Mucosa of gallbladder (tissue), 1 donor: ENCODE measurements around the gene NME3. TPM values are rescaled to one million over a fixed set of nuclear protein-coding genes. Genes with fewer than 3 reads are reported as not detected.

Experiments used
- DNase-seq: peaks from one replicate; pipeline ENCODE4 v3.0.0-alpha.2; 2020; ENCODE audit warnings: low spot score
- total RNA-seq: library from RNA; stranded (reverse); gene quantifications from one replicate; pipeline ENCODE4 v1.2.1, GENCODE V29; 2021
- donor health status: DM: no; HTN: no; CAD: no.

The NME3 gene
- total RNA-seq, 1 donor from 2014 or later, result 129 TPM

- DNase-seq, result no peak
Measured at GRCh38 chr16:1780677-1781072, 9.3 kb upstream of the NME3 start.

DNA sequence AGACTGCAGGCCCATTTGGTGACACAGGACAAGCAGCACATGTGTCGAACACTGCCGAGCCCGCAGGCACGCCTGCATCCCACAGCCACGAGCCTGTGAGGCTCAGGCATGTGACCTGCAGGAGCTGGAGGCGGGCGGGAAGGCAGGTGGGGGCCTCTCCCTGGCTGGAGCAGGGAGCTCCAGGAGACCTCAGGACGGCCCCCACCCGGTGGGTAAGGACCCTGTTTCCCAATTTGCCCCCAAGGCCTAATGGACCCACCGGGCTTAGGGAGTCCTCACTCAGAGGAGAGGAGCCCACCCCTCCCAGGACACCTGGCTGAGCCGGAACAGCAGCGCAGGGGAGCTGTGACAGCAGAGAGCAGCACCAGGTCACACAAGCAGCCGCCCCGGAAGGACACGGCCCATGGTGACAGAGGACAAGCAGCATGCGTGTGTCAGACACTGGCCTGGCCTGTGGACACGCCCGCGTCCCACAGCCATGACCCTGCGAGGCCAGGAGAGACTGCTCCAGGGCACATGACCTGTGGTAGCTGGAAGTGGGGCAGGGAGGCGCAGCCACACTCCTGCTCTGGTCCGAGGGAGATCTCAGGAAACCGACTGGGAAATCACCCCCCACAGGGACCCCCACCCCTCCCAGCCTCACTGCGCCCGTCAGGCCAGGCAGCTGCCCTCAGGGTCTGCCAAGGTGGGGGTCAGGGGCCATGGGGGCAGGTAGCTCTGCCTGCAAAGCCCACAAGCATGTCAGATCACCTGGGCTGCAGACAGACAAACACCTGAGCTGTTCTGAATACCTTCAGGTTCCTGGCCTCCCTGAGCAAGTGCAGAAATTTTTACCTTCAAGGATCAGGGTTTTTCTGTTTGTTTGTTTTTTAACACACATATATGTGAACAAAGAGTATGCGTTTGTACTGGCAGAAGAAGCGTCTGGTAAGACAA is 8.7 kb upstream of the NME3 start:
- no peak for DNase-seq

DNA sequence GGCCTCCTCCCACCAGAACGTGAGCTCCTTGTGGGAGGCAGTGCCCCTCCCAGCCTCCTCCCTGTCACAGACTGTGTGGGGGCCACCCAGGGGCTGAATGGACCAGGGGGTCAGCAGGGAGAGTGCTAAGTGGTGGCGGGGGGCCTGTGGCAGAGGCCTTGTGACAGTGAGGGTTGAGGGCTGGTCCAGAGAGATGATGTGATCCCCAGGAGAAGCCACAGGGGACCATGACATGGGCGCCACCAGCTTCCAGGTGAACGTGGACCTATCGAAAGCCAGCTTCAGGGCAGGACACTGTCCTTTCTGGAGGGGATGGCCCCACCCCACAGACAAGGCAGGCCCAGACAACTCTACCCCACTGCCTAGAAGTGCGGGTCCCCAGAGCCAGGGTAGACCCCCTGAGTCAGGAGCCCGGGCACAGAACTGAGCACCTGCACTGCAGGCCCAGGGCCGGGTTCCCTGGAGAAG is 7.9 kb upstream of the NME3 start:
- DNase-seq, result no peak

- no peak for DNase-seq
Measured at GRCh38 chr16:1778200-1779179, 7.1 kb upstream of the NME3 start.

DNA sequence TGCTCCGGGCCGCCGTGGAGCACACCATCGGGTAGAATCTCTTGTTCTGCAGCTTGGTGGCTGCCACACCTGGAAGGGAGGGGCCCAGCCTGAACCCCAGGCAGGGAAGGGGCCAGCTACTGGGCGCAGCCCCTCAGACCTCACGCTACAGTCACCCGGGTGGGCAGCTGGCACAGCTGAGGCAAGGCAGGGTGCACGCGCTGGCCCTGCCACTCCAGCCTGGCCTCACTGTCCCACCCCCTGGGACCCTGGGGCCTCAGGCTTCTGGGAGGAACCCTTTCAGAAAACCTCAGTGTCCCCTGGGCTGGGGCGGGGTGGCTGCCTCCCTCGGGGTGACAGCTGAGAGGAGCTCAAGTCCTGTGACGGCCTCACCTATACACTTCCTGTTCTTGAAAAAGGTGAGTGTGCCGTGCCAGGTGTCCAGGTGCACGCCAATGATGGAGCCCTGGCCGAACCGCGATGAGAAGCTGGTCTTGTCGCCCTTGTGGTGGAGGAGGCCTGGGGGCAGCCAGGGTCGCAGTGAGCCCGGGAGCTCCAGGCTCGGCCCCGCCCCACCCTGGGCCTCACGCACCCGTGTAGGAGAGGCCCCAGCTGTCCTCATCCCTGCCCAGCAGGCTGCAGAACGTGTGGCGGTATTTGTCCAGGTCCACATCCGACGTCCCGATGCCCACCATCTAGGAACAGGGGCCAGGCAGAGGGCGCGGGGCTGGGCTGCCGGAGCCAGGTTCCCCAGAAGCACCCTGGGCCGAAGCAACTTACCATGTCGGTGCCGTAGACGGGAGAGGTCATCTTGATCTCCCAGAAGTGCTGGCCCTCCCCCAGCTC is 6.2 kb upstream of the NME3 start:
- DNase-seq, result no peak

- no peak for DNase-seq
Measured at GRCh38 chr16:1776991-1777374, 5.6 kb upstream of the NME3 start.

GRCh38 chr16:1776672-1776955 is 5.3 kb upstream of the NME3 start:
- DNase-seq, result no peak

DNA sequence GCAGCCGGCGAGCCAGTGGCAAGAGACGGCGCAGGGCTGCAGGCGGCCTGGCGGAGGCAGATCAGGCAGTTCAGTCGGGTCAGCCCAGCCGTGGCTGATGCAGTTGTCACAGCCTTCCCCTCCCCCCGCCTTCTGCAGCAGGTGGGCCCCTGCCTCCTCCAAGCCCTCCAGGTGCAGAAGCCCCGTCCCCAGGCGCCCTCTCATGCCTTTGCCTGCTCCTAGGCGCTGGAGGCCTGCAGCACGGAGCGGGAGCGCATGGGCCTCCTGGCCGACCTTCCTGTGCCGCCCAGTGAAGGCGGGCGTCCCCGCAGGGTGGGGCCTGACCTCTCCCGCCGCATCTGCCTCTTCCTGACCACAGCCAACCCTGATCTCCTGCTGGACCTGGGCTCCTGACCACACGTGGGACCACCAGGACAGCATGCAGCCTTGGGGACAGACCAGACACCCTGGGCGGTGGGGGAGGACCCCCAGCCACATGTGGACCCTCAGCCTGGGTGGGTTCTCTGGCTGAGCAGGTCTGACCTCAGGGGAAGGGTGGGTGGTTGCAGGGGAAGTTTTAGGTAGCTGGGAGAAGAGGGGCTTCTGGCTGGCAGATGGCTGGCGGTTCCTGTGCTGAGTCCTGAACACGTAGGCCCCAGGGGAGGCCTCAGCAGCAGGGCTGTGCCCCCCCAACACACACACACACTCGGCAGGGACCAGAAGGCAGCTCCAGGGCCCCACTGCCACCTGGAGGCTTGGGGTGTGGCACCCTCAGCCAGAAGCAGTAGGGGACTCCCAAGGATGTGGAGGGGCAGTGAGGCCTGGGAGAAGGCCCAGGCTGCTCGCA is 4.7 kb upstream of the NME3 start:
- no peak for DNase-seq

DNA sequence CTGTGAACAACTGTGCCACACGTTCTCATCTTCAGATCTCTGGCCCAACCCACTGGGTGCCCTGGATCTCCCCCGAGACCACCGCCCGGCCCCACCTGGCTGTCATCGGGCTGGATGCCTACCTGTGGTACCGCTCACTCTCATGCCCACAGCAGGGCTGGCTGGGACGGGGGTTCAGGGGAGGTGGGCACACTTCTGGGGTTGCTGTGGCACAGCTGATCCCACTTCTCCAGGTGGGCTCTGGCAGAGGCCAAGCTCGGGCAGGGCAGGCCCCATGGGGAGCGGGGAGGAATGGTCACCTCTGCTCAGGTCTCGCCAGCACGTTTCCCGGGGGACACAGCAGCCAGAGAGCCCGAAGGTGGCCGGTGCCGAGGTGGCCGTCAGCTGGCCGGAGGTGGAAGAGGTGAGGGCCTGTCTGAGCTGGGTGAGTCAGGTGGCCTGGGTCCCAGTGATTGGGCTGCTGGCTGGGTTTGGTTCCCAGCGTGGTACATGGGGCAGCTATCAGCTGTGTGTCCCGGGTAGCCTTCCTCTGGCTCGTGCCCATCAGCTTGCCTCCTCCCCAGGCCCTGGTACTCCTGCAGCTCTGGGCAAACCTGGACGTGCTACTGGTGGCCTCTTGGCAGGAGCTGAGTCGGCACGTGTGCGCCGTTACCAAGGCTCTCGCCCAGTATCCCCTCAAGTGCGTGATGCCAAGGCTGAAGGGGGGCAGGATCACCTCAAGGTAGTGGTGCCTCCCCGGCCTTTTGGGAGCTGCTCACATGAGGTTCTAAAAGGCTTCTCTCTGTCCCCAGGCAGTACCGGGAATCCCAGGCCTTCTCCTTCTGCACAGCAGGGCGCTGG is 3.9 kb upstream of the NME3 start:
- no peak for DNase-seq

DNA sequence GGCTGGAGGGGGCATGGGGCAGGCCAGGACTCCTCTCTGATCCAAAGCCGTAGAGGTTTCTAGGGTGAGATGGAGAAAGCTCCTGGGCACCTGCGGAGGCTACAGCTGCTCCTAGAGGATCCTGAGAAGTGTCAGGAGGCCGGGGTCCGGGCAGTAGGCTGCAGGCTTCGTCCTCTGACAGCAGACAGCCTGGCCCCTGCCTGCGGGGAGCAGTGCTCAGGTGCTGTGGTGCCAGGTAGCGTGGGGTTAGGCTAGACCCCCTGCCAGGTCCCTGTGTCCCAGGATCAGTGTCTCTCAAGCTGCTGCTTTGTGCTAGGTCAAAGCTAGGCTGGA is 3.1 kb upstream of the NME3 start:
- no peak for DNase-seq

DNA sequence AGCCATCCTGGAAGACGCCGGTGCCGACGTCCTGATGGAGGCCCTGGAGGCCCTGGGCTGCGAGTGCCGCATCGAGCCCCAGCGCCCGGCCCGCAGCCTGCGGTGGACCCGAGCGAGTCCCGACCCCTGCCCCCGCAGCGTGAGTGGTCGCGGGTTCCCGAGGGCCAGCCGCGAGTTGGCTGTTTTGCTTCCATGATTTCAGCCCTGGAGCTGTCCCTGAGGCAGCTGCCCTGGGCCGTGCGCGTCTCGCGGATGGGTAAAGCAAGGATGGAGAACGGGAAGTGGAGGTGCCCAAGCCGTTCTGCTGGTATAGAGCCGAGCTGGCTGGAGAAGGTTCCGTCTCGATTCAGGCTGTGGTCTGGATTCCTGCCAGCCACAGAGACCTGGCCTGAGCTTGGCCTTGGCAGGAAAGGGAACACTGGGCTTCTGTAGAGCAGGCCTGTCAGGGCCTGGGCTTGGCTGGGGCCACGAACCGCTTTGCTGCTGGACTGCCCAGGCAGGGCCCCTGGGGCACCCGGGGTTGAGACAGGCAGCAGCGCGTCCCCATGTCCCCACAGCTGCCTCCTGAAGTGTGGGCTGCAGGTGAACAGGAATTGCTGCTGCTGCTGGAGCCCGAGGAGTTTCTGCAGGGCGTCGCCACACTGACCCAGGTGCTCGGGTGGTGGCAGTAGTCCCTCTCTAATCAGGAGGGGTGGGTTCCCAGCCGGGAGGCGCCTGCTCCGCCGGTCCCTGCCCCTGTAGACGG is 2.5 kb upstream of the NME3 start:
- no peak for DNase-seq

GRCh38 chr16:1772908-1773702 is 1.8 kb upstream of the NME3 start, which contains the start of gene MRPS34:
TSS of gene MRPS34 (minus strand) at chr16:1773134. CDS start at chr16:1773119, 15 bp downstream.
- peak; percentile 80 for DNase-seq

GRCh38 chr16:1772362-1772907 is 1.1 kb upstream of the NME3 start, which contains the start of gene EME2:
TSS of gene EME2 (plus strand) at chr16:1772810. CDS start at chr16:1773228, 418 bp downstream.
- DNase-seq, result no peak

DNA sequence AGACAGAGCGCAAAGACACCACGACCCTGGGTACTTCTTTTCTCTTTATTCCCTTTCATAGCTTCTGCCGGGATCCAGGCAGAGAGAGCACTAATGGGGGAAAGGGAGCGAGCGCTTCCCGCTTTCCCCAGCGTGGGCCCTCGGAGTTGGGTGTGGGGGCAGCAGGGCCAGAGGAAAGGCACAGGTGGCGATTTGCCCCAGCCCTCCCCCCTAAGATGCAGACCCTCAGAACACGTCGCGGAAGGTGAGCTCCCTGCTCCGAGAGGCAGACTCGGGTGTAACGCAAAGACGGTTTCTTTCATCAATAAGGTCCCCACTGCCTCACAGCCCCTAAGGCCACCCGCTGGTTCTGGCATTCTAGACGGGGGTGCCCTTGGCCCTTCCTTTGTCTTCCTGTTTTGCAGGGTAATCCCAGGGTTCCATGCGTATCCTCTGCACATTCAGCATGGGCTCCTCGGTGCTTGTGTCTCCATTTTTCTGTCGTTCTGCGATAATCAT is 570 bp upstream of the NME3 start:
- DNase-seq, result no peak

GRCh38 chr16:1770328-1771187 is 785 bp downstream of the NME3 start:
- peak; percentile 69 for DNase-seq

DNA sequence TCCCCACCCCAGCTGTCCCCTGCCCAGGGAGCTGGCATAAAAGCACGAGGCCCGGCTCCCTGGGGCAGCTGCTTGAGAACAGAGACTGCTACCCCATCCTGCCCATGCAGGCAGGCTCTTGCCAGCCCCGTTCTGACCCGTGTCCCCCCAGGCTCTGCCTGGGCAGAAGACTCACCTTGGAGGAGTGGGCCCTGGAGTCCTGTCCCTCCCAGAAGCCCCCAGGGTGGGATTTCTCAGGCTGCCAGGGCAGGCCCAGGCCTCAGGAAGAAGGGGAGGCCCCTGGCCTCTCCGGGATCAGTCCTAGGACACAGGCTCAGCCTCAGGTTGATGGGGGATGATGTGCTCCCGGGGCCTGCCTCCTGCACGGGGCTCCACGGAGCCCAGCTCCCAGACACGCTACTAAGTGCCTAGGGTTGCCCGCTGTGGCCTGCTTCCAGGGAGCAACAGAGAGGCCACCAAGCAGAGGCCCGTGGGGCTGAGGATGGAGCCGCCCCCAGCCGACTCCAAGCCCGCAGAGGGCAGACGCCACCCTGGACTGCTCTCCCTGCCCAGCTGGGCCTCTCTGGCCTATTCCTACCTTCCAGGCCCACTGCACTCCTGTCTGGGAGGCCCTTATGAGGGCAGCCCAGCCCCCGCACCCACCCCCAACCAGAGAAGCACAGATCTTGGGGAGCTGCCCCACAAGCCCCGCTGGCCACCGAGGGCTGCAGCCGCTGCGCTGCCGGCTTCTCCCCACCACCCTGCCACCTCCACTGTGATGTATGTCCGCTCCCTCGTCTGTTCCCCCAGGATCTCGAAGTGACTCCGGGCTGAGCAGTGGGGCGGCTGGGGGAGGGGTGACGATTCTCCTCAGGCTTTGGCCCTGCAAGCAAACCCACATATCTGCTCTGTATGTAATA is 1.7 kb downstream of the NME3 start:
- no peak for DNase-seq
